Osteoblast (primary cell): ENCODE results near the gene E2F7. TPM values are rescaled to one million over a fixed set of nuclear protein-coding genes. Genes with fewer than 3 reads are reported as not detected.

ENCODE experiments used
- DNase-seq: peaks from one replicate; pipeline ENCODE4 v3.0.0; 2011; ENCODE audit warnings: low spot score, mixed read lengths; ENCODE audit not compliant: insufficient read length; ENCODE audit errors: missing footprints
- H2AFZ ChIP-seq: 2 replicates; pipeline ENCODE4 v1.6.0; 2011; ENCODE audit warnings: mild to moderate bottlenecking, low read length
- H3K27ac ChIP-seq: 2 replicates; pipeline ENCODE4 v1.5.1; 2011; ENCODE audit warnings: mild to moderate bottlenecking, low read depth, low read length, moderate library complexity
- H3K27me3 ChIP-seq: 2 replicates; pipeline ENCODE4 v1.6.0; 2012; ENCODE audit warnings: mild to moderate bottlenecking, control low read depth, inconsistent platforms, low read length, moderate library complexity; ENCODE audit not compliant: insufficient read depth
- H3K36me3 ChIP-seq: 2 replicates; pipeline ENCODE4 v1.5.1; 2011; ENCODE audit warnings: mild to moderate bottlenecking, low read length, control low read depth, moderate library complexity; ENCODE audit not compliant: insufficient read depth
- H3K4me1 ChIP-seq: 2 replicates; pipeline ENCODE4 v1.5.1; 2011; ENCODE audit warnings: mild to moderate bottlenecking, low read length, control low read depth, moderate library complexity; ENCODE audit not compliant: insufficient read depth
- H3K4me2 ChIP-seq: 2 replicates; pipeline ENCODE4 v1.6.0; 2011; ENCODE audit warnings: mild to moderate bottlenecking, low read length; ENCODE audit not compliant: insufficient read depth
- H3K4me3 ChIP-seq: fragments of 200-600 bp; sonication (generic); 3 replicates; pipeline ENCODE4 v1.5.1; 2012; ENCODE audit warnings: mild to moderate bottlenecking, low read length, inconsistent platforms; ENCODE audit not compliant: insufficient read depth
- H3K79me2 ChIP-seq: 2 replicates; pipeline ENCODE4 v1.6.0; 2012; ENCODE audit warnings: mild to moderate bottlenecking, low read length, control low read depth, inconsistent platforms; ENCODE audit not compliant: insufficient read depth
- H3K9me3 ChIP-seq: 2 replicates; pipeline ENCODE4 v1.5.1; 2011; ENCODE audit warnings: low read depth, low read length, control low read depth
- H4K20me1 ChIP-seq: 2 replicates; pipeline ENCODE4 v1.6.0; 2012; ENCODE audit warnings: mild to moderate bottlenecking, low read length, control low read depth; ENCODE audit not compliant: insufficient read depth
- CTCF ChIP-seq: IDR thresholded peaks from 2 replicates; pipeline ENCODE4 v1.5.1; 2011; ENCODE audit warnings: mild to moderate bottlenecking, low read depth, low read length, moderate library complexity; ENCODE audit errors: extremely low read depth
- total RNA-seq: library from RNA; depleted of rRNA; stranded (reverse); fragments of >200 nt; gene quantifications from 2 replicates; pipeline ENCODE4 v1.2.3, GENCODE V29; 2012

Gene E2F7
- total RNA-seq, 1 donor, result 13.4 TPM

DNA sequence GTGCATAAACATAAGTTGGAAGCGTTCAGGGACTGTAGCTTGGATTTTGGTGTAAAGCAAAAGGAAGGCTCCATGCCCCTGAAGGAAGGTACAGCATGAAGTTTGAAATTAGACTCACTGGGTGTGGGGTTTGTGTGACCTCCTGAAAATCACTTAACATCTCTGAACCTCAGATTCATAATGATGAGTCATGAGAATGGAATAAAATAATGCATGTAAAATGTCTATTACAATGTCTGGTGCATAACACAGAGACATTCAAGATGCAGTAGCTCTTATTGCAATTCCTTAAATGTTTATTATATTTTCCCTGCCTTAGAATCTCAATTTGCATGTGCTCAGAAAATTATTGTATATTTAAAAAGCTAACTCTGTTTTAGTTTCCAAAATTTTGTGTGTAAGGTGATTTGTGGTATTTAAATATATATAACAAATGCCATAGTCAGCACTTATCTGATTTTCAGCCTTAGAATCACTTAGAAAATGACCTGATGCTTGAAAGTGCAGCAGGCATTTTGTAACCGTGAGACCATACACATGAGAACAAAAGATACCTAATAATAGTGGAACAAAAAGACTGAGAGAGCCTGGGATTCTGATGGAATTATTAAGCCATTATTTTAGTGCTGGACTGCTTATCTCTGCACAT is 66.3 kb downstream of the E2F7 start:
- no peaks in the 10 kb centered on the region for H3K9me3 ChIP-seq
- H3K36me3 ChIP-seq, result no peaks in the 10 kb centered on the region

DNA sequence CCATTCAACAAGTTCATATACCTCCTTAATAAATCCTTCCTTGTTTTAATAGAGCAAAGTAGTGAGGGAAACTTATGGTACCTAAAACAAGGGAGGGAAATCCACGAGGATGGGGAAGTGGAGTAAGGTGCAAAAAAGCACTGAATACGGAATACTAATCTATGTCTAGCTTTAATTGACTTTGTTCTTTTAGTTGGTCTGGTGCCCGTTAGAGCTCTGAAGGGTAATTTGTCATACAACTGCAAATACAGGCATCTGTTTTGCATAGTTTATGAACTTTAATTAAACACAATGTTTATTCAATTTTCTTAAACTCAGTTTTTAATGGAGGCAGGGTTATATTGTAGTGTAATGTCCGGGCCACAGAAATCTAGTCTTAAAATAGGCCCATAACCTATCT is 67.0 kb downstream of the E2F7 start:
- H3K4me2 ChIP-seq, result no peak overlapping the region
- no peaks in the 10 kb centered on the region for H3K79me2 ChIP-seq
- no peak for TF ChIP-seq CTCF
- no peak for DNase-seq
- H3K4me1 ChIP-seq, result no peaks in the 10 kb centered on the region
- H3K4me3 ChIP-seq, result no peak overlapping the region
- no peak overlapping the region for H3K27ac ChIP-seq
- no peaks in the 10 kb centered on the region for H4K20me1 ChIP-seq
- no peaks in the 10 kb centered on the region for H3K36me3 ChIP-seq
- no peak overlapping the region for H2AFZ ChIP-seq
- H3K27me3 ChIP-seq, result peaks cover 10% of the 10 kb centered on the region
- H3K9me3 ChIP-seq, result no peaks in the 10 kb centered on the region

More for the DNA sequence above, 66.3 kb downstream of the E2F7 start:
- H4K20me1 ChIP-seq, result no peaks in the 10 kb centered on the region
- no peak overlapping the region for H3K4me2 ChIP-seq
- DNase-seq, result no peak
- TF ChIP-seq CTCF, result no peak
- no peak overlapping the region for H2AFZ ChIP-seq
- H3K27me3 ChIP-seq, result peaks cover 15% of the 10 kb centered on the region
- H3K4me1 ChIP-seq, result no peaks in the 10 kb centered on the region
- no peaks in the 10 kb centered on the region for H3K79me2 ChIP-seq
- no peak overlapping the region for H3K4me3 ChIP-seq
- no peak overlapping the region for H3K27ac ChIP-seq

DNA sequence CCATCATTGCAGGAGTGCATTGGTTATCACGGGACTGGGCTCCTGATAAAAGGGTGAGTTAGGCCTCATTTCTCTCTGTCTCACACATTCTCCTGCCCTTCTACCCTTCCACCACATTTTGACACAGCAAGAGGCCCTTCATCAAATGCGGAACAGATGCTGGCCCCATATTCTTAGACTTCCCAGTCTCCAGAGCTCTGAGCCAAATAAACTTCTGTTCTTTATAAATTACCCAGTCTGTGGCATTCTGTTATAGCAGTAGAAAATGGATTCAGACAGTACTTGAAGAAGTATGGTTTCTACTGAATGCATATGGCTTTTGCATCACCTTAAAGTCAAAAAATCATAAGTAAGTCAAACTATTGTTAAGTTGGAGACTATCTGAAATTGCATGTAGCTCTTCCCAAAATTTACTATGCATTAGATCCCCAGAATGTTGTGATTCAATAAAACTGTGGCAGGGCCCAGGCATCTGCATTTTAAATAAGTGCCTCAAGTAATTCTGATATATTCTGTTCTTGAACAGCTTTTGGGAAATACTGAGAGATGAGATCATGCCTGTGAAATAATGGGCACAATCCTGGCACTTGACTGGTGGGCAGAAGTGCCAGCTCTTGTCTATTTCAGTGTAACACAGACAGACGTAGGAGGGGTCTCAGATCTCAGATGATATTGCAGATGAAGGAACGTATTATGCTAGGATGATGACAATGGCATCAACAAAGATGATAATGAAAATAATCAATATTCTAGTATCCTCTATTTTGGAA is 68.2 kb downstream of the E2F7 start:
- Histone ChIP-seq H3K27ac (no peak overlapping the region), H3K79me2 (no peaks in the 10 kb centered on the region), H3K27me3 (peaks cover 4% of the 10 kb centered on the region), H3K4me1 (no peaks in the 10 kb centered on the region), H3K4me3 (no peak overlapping the region), H3K4me2 (no peak overlapping the region), H2AFZ (no peak overlapping the region), H4K20me1 (no peaks in the 10 kb centered on the region), H3K36me3 (no peaks in the 10 kb centered on the region), H3K9me3 (no peaks in the 10 kb centered on the region)
- TF ChIP-seq CTCF, result no peak
- no peak for DNase-seq

GRCh38 chr12:76990716-76991115 is 74.7 kb downstream of the E2F7 start:
- Histone ChIP-seq H3K9me3 (no peaks in the 10 kb centered on the region), H3K27ac (no peak overlapping the region), H2AFZ (no peak overlapping the region), H4K20me1 (no peaks in the 10 kb centered on the region), H3K4me3 (no peak overlapping the region), H3K27me3 (no peaks in the 10 kb centered on the region), H3K4me2 (no peak overlapping the region), H3K36me3 (no peaks in the 10 kb centered on the region), H3K4me1 (no peaks in the 10 kb centered on the region), H3K79me2 (no peaks in the 10 kb centered on the region)
- no peak for TF ChIP-seq CTCF
- no peak for DNase-seq
